ENCODE data around the gene GABBR2.

The GABBR2 gene

GRCh38 chr9:98347642-98348041 is 361.1 kb downstream of the GABBR2 start:
- Histone ChIP-seq H3K4me2 (ENCODE audit: low read depth, low read length) (no peak overlapping the region), H3K9ac (ENCODE audit: low read length) (no peak overlapping the region), H3K4me3 (ENCODE audit: low read length) (no peak overlapping the region), H3K36me3 (replicated peaks; ENCODE audit: insufficient read depth, low read length) (no peaks in the 10 kb centered on the region), H4K20me1 (ENCODE audit: insufficient read depth, low read length) (no peaks in the 10 kb centered on the region), H3K4me1 (ENCODE audit: low read length) (no peaks in the 10 kb centered on the region), H3K27me3 (replicated peaks; ENCODE audit: insufficient read depth, low read length) (no peaks in the 10 kb centered on the region), H3K79me2 (ENCODE audit: low read length) (no peaks in the 10 kb centered on the region), H3K27ac (ENCODE audit: low read length) (no peak overlapping the region), H3K9me2 (replicated peaks; ENCODE audit: insufficient read depth, low read length) (no peaks in the 10 kb centered on the region), H2AFZ (ENCODE audit: low read length) (no peak overlapping the region), H3K9me3 (replicated peaks; ENCODE audit: insufficient read depth, low read length) (no peaks in the 10 kb centered on the region), H3F3A (ENCODE audit: insufficient read depth, low read length) (no peaks in the 10 kb centered on the region)
- no peak for DNase-seq
- TF ChIP-seq EZH2phosphoT487 (IDR thresholded peaks at IDR 0.05; ENCODE audit: low read length) (no peak), EZH2 (optimal IDR thresholded peaks at IDR 0.05; ENCODE audit: low read depth, low read length) (no peak)
- TF ChIP-seq, protein P1, sequence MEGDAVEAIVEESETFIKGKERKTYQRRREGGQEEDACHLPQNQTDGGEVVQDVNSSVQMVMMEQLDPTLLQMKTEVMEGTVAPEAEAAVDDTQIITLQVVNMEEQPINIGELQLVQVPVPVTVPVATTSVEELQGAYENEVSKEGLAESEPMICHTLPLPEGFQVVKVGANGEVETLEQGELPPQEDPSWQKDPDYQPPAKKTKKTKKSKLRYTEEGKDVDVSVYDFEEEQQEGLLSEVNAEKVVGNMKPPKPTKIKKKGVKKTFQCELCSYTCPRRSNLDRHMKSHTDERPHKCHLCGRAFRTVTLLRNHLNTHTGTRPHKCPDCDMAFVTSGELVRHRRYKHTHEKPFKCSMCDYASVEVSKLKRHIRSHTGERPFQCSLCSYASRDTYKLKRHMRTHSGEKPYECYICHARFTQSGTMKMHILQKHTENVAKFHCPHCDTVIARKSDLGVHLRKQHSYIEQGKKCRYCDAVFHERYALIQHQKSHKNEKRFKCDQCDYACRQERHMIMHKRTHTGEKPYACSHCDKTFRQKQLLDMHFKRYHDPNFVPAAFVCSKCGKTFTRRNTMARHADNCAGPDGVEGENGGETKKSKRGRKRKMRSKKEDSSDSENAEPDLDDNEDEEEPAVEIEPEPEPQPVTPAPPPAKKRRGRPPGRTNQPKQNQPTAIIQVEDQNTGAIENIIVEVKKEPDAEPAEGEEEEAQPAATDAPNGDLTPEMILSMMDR (IDR thresholded peaks at IDR 0.05; ENCODE audit: low read length), result no peak

- Histone ChIP-seq H3K27me3 (replicated peaks; ENCODE audit: insufficient read depth, low read length) (no peaks in the 10 kb centered on the region), H3K9ac (ENCODE audit: low read length) (no peak overlapping the region), H3K36me3 (replicated peaks; ENCODE audit: insufficient read depth, low read length) (no peaks in the 10 kb centered on the region), H3K79me2 (ENCODE audit: low read length) (no peaks in the 10 kb centered on the region), H3K9me3 (replicated peaks; ENCODE audit: insufficient read depth, low read length) (no peaks in the 10 kb centered on the region), H3K27ac (ENCODE audit: low read length) (no peak overlapping the region), H2AFZ (ENCODE audit: low read length) (no peak overlapping the region), H3K4me2 (ENCODE audit: low read depth, low read length) (no peak overlapping the region), H3K9me2 (replicated peaks; ENCODE audit: insufficient read depth, low read length) (no peaks in the 10 kb centered on the region), H3F3A (ENCODE audit: insufficient read depth, low read length) (no peaks in the 10 kb centered on the region), H3K4me3 (ENCODE audit: low read length) (no peak overlapping the region), H4K20me1 (ENCODE audit: insufficient read depth, low read length) (no peaks in the 10 kb centered on the region), H3K4me1 (ENCODE audit: low read length) (no peaks in the 10 kb centered on the region)
- no peak for DNase-seq
- TF ChIP-seq, protein P1 (IDR thresholded peaks at IDR 0.05; ENCODE audit: low read length), result no peak
- TF ChIP-seq EZH2 (optimal IDR thresholded peaks at IDR 0.05; ENCODE audit: low read depth, low read length) (no peak), EZH2phosphoT487 (IDR thresholded peaks at IDR 0.05; ENCODE audit: low read length) (no peak)
These were observed 363.7 kb downstream of the GABBR2 start for GRCh38 chr9:98345011-98345410.

DNA sequence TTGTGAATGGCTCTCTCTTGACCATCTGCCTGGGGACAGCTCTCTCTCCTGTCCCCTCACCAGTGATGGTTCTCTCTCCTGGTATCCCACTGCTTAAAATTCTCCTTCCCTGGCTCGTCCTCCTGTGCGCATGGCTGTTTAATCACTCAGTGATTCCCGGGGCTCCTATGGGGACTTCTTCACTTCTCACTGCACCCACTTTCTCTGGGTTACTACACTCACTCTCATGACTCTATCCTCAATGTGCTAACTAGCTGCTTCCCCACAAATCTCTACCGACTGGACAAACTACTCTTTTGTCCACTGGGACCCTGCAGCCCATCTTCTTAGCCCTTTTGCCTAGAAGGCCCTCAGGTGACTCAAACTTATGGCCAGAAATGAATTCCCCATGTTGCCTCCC is 364.2 kb downstream of the GABBR2 start:
- Histone ChIP-seq H3K4me3 (ENCODE audit: low read length) (no peak overlapping the region), H3K27me3 (replicated peaks; ENCODE audit: insufficient read depth, low read length) (no peaks in the 10 kb centered on the region), H3K9me3 (replicated peaks; ENCODE audit: insufficient read depth, low read length) (no peaks in the 10 kb centered on the region), H3K79me2 (ENCODE audit: low read length) (no peaks in the 10 kb centered on the region), H3K4me2 (ENCODE audit: low read depth, low read length) (no peak overlapping the region), H3K9me2 (replicated peaks; ENCODE audit: insufficient read depth, low read length) (no peaks in the 10 kb centered on the region), H3K36me3 (replicated peaks; ENCODE audit: insufficient read depth, low read length) (no peaks in the 10 kb centered on the region), H3K27ac (ENCODE audit: low read length) (no peak overlapping the region), H4K20me1 (ENCODE audit: insufficient read depth, low read length) (no peaks in the 10 kb centered on the region), H3F3A (ENCODE audit: insufficient read depth, low read length) (no peaks in the 10 kb centered on the region), H3K4me1 (ENCODE audit: low read length) (no peaks in the 10 kb centered on the region), H3K9ac (ENCODE audit: low read length) (no peak overlapping the region), H2AFZ (ENCODE audit: low read length) (no peak overlapping the region)
- no peak for DNase-seq
- TF ChIP-seq, protein P1 (IDR thresholded peaks at IDR 0.05; ENCODE audit: low read length), result no peak
- no peak for TF ChIP-seq EZH2phosphoT487 (IDR thresholded peaks at IDR 0.05; ENCODE audit: low read length)
- no peak for TF ChIP-seq EZH2 (optimal IDR thresholded peaks at IDR 0.05; ENCODE audit: low read depth, low read length)

Data from MM.1S (cell line).